ENCODE results near the gene LCE3A. TPM values are rescaled to one million over a fixed set of nuclear protein-coding genes. Genes with fewer than 3 reads are reported as not detected.

The LCE3A gene
- total and polyA plus RNA-seq, 2 of the 4 experiments (the other 2 are of a cell fraction), result not detected

DNA sequence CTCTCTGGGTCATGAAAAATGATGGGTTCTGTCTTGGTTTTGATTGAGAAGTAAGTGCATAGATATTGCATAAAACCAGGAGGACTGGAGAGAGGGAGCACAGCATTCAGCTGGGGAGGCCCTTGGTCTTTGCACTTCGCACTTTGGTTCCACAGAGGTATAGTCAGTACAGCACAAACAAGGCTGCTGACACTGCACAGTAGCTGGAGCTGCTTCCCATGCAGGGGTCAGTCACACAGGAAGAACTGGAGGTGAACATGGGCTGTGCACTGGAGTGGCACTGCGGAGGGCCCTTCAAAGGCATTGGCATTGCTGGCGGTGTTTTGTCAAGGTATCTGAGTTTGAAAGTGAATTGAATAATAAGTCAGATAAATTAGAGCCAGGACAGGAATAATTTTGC lies 35.7 kb upstream of the LCE3A start:
- CTCF ChIA-PET, result no interaction called here
- Histone ChIP-seq H3K4me1 (ENCODE audit: control insufficient read depth, insufficient read depth, low read length) (no peaks in the 10 kb centered on the region), H3K79me1 (ENCODE audit: low read depth in 1 of 2, low read length in 2 of 2) (no peaks in the 10 kb centered on the region), H3K4me3 (ENCODE audit: insufficient read depth, low read depth, low read length) (no peak overlapping the region), H3K18ac (ENCODE audit: low read depth, low read length) (no peak overlapping the region), H2BK20ac (ENCODE audit: low read depth, low read length) (no peak overlapping the region), H3K36me3 (ENCODE audit: control insufficient read depth, insufficient read depth, low read length) (no peaks in the 10 kb centered on the region), H2AFZ (replicated peaks; ENCODE audit: low read length, poor library complexity) (no peak overlapping the region), H4K5ac (ENCODE audit: low read depth, low read length) (no peak overlapping the region), H3K23ac (ENCODE audit: low read depth, low read length) (no peak overlapping the region), H2BK120ac (ENCODE audit: low read depth, low read length) (no peak overlapping the region), H4K8ac (ENCODE audit: low read depth in 2 of 2, low read length in 2 of 2) (no peak overlapping the region), H4K20me1 (ENCODE audit: insufficient read depth, low read length) (no peaks in the 10 kb centered on the region), H2AK5ac (ENCODE audit: low read depth, low read length) (no peak overlapping the region), H3K9ac (ENCODE audit: low read depth, low read length) (no peak overlapping the region), H3K27ac (ENCODE audit: insufficient read depth, low read length) (no peak overlapping the region), H3K56ac (ENCODE audit: extremely low read depth, insufficient read depth, low read length) (no peak overlapping the region), H3K14ac (replicated peaks; ENCODE audit: low read depth, low read length) (no peak overlapping the region), H3K4ac (ENCODE audit: low read depth, low read length) (no peak overlapping the region), H2BK5ac (ENCODE audit: low read depth, low read length, poor library complexity, severe bottlenecking) (no peak overlapping the region), H3K9me3 (ENCODE audit: control insufficient read depth, insufficient read depth, low read length) (no peaks in the 10 kb centered on the region), H3K9me1 (ENCODE audit: insufficient read depth, low read length) (no peaks in the 10 kb centered on the region), H3K27me3 (ENCODE audit: control insufficient read depth, insufficient read depth, low read length) (no peaks in the 10 kb centered on the region; the same call in 1 of the 2 replicates), H4K91ac (ENCODE audit: insufficient read depth, low read depth, low read length) (no peak overlapping the region), H3K4me2 (ENCODE audit: low read depth, low read length) (no peak overlapping the region), H2AK9ac (replicated peaks; ENCODE audit: low read depth, low read length, poor library complexity) (no peak overlapping the region), H2BK15ac (ENCODE audit: low read depth, low read length) (no peak overlapping the region)
- BruUV-seq (replicated peaks), result no TSS peak
- no peak for DNase-seq
- in situ Hi-C loops (cut with MboI; ENCODE audit: low sequenced_read_pairs) (loop anchor here (25.0 kb wide), 1 partner anchor 554 kb away; the partner anchor contains the start of genes LELP1 and PRR9), intact Hi-C loops (cut with micrococcal nuclease) (no loop called here), dilution Hi-C loops (cut with HindIII; ENCODE audit: low sequenced_read_pairs, unreplicated experiment) (no loop called here)
- ATAC-seq (ENCODE audit: low read depth), result no peak
- no CpG with 5 or more reads among the region's 3 CpGs for WGBS, 2 experiments (ENCODE audit: extremely low coverage in 2 of 2, insufficient read length in 1 of 2)
- POLR2A ChIA-PET (ENCODE audit: unreplicated experiment), result no interaction called here
- TF ChIP-seq MAZ (IDR thresholded peaks at IDR 0.05; ENCODE audit: borderline replicate concordance, low read depth, low read length), result no peak
- TF ChIP-seq MXI1 (IDR thresholded peaks at IDR 0.05; ENCODE audit: borderline replicate concordance, low read depth, low read length), result no peak
- TF ChIP-seq, protein P1, sequence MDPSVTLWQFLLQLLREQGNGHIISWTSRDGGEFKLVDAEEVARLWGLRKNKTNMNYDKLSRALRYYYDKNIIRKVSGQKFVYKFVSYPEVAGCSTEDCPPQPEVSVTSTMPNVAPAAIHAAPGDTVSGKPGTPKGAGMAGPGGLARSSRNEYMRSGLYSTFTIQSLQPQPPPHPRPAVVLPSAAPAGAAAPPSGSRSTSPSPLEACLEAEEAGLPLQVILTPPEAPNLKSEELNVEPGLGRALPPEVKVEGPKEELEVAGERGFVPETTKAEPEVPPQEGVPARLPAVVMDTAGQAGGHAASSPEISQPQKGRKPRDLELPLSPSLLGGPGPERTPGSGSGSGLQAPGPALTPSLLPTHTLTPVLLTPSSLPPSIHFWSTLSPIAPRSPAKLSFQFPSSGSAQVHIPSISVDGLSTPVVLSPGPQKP (IDR thresholded peaks at IDR 0.05; ENCODE audit: borderline replicate concordance, low read depth, low read length), result no peak
- TF ChIP-seq, protein P2, sequence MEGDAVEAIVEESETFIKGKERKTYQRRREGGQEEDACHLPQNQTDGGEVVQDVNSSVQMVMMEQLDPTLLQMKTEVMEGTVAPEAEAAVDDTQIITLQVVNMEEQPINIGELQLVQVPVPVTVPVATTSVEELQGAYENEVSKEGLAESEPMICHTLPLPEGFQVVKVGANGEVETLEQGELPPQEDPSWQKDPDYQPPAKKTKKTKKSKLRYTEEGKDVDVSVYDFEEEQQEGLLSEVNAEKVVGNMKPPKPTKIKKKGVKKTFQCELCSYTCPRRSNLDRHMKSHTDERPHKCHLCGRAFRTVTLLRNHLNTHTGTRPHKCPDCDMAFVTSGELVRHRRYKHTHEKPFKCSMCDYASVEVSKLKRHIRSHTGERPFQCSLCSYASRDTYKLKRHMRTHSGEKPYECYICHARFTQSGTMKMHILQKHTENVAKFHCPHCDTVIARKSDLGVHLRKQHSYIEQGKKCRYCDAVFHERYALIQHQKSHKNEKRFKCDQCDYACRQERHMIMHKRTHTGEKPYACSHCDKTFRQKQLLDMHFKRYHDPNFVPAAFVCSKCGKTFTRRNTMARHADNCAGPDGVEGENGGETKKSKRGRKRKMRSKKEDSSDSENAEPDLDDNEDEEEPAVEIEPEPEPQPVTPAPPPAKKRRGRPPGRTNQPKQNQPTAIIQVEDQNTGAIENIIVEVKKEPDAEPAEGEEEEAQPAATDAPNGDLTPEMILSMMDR (conservative IDR thresholded peaks at IDR 0.05; ENCODE audit: low read depth, low read length), result no peak
- no peak for TF ChIP-seq CHD1 (IDR thresholded peaks at IDR 0.05; ENCODE audit: low read depth, low read length)
- TF ChIP-seq POLR2A (IDR thresholded peaks at IDR 0.05; ENCODE audit: low read depth, low read length), result no peak
- TF ChIP-seq RAD21 (IDR thresholded peaks at IDR 0.05; ENCODE audit: low read length), result no peak
- no peak for TF ChIP-seq CEBPB (IDR thresholded peaks at IDR 0.05; ENCODE audit: low read depth, low read length)
- TF ChIP-seq, protein P3, sequence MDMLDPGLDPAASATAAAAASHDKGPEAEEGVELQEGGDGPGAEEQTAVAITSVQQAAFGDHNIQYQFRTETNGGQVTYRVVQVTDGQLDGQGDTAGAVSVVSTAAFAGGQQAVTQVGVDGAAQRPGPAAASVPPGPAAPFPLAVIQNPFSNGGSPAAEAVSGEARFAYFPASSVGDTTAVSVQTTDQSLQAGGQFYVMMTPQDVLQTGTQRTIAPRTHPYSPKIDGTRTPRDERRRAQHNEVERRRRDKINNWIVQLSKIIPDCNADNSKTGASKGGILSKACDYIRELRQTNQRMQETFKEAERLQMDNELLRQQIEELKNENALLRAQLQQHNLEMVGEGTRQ (IDR thresholded peaks at IDR 0.05; ENCODE audit: low read depth, low read length), result no peak
- no peak for TF ChIP-seq RFX5 (IDR thresholded peaks at IDR 0.05; ENCODE audit: low read depth, low read length)
- TF ChIP-seq BHLHE40 (IDR thresholded peaks at IDR 0.05; ENCODE audit: low read depth, low read length), result no peak
- TF ChIP-seq NFE2L2 (IDR thresholded peaks at IDR 0.05; ENCODE audit: low read depth, low read length), result no peak
- TF ChIP-seq MAFK (IDR thresholded peaks at IDR 0.05; ENCODE audit: low read depth, low read length), result no peak
- no peak for TF ChIP-seq RCOR1 (IDR thresholded peaks at IDR 0.05; ENCODE audit: insufficient replicate concordance, low read length)
- TF ChIP-seq FOS (IDR thresholded peaks at IDR 0.05; ENCODE audit: low read depth, low read length), result no peak
- no peak for TF ChIP-seq SMC3 (IDR thresholded peaks at IDR 0.05; ENCODE audit: low read depth, low read length)
